ENCODE measurements around the gene LAMC3. TPM values are rescaled to one million over a fixed set of nuclear protein-coding genes. Genes with fewer than 3 reads are reported as not detected.

The LAMC3 gene
- total and polyA plus RNA-seq, 2 donors from 2014 or later, result 13.4 to 13.8 TPM

GRCh38 chr9:130987054-130987453 lies 21.9 kb upstream of the LAMC3 start:
- DNase-seq, result peak in 1 of 5 donors; percentile 18
- H3K9ac ChIP-seq (ENCODE audit: low read length in 3 of 3), result no peak overlapping the region
- no peaks in the 10 kb centered on the region for H3K36me3 ChIP-seq (ENCODE audit: control insufficient read depth in 2 of 3, insufficient read depth in 3 of 3, low read length in 3 of 3)
- no peaks in the 10 kb centered on the region for H3K27me3 ChIP-seq (ENCODE audit: control insufficient read depth, insufficient read depth, low read length)
- FAIRE-seq, result no peak
- no peak overlapping the region for H3K4me3 ChIP-seq (ENCODE audit: low read length in 3 of 3)
- no peaks in the 10 kb centered on the region for H3K4me1 ChIP-seq (ENCODE audit: control insufficient read depth in 2 of 3, insufficient read depth in 2 of 3, low read depth in 1 of 3, low read length in 3 of 3)
- TF ChIP-seq, protein P1, sequence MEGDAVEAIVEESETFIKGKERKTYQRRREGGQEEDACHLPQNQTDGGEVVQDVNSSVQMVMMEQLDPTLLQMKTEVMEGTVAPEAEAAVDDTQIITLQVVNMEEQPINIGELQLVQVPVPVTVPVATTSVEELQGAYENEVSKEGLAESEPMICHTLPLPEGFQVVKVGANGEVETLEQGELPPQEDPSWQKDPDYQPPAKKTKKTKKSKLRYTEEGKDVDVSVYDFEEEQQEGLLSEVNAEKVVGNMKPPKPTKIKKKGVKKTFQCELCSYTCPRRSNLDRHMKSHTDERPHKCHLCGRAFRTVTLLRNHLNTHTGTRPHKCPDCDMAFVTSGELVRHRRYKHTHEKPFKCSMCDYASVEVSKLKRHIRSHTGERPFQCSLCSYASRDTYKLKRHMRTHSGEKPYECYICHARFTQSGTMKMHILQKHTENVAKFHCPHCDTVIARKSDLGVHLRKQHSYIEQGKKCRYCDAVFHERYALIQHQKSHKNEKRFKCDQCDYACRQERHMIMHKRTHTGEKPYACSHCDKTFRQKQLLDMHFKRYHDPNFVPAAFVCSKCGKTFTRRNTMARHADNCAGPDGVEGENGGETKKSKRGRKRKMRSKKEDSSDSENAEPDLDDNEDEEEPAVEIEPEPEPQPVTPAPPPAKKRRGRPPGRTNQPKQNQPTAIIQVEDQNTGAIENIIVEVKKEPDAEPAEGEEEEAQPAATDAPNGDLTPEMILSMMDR (IDR thresholded peaks at IDR 0.05; ENCODE audit: borderline replicate concordance, extremely low read depth, insufficient read depth), result no peak
- intact Hi-C loops (cut with DNase I), result no loop called here
- H3K9me3 ChIP-seq (ENCODE audit: control insufficient read depth in 2 of 3, insufficient read depth in 1 of 3, low read length in 3 of 3), result no peaks in the 10 kb centered on the region
- no peak overlapping the region for H3K27ac ChIP-seq (ENCODE audit: low read depth in 2 of 2, low read length in 2 of 2)

GRCh38 chr9:130987738-130988399 lies 21.1 kb upstream of the LAMC3 start:
- Histone ChIP-seq H3K36me3 (ENCODE audit: control insufficient read depth in 2 of 3, insufficient read depth in 3 of 3, low read length in 3 of 3) (no peaks in the 10 kb centered on the region), H3K27ac (ENCODE audit: low read depth in 2 of 2, low read length in 2 of 2) (no peak overlapping the region), H3K27me3 (ENCODE audit: control insufficient read depth, insufficient read depth, low read length) (no peaks in the 10 kb centered on the region), H3K9ac (ENCODE audit: low read length in 3 of 3) (no peak overlapping the region), H3K4me1 (ENCODE audit: control insufficient read depth in 2 of 3, insufficient read depth in 2 of 3, low read depth in 1 of 3, low read length in 3 of 3) (no peaks in the 10 kb centered on the region), H3K4me3 (ENCODE audit: low read length in 3 of 3) (no peak overlapping the region), H3K9me3 (ENCODE audit: control insufficient read depth in 2 of 3, insufficient read depth in 1 of 3, low read length in 3 of 3) (no peaks in the 10 kb centered on the region)
- TF ChIP-seq, protein P1 (IDR thresholded peaks at IDR 0.05; ENCODE audit: borderline replicate concordance, extremely low read depth, insufficient read depth), result no peak
- DNase-seq (peak in 1 of 5 donors; percentile 51), FAIRE-seq (no peak)
- intact Hi-C loops (cut with DNase I), result no loop called here

DNA sequence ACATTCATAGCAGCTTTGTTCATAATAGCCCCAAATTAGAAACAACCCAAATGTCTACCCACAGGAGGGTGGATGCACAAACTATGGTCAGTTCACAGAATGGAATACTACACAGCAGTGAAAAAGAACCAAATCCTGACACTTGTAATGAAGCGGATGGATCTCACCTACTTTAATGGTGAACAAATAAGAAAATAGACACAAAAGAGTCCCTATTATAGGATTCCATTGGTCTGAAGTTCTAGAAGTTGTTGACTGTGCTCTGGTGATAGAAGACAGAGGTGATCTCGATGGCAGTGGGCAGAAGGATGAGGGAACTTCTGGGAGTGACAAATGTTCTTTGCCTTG lies 20.6 kb upstream of the LAMC3 start:
- Histone ChIP-seq H3K9ac (ENCODE audit: low read length in 3 of 3) (no peak overlapping the region), H3K9me3 (ENCODE audit: control insufficient read depth in 2 of 3, insufficient read depth in 1 of 3, low read length in 3 of 3) (no peaks in the 10 kb centered on the region), H3K4me1 (ENCODE audit: control insufficient read depth in 2 of 3, insufficient read depth in 2 of 3, low read depth in 1 of 3, low read length in 3 of 3) (no peaks in the 10 kb centered on the region), H3K36me3 (ENCODE audit: control insufficient read depth in 2 of 3, insufficient read depth in 3 of 3, low read length in 3 of 3) (no peaks in the 10 kb centered on the region), H3K4me3 (ENCODE audit: low read length in 3 of 3) (no peak overlapping the region), H3K27ac (ENCODE audit: low read depth in 2 of 2, low read length in 2 of 2) (no peak overlapping the region), H3K27me3 (ENCODE audit: control insufficient read depth, insufficient read depth, low read length) (no peaks in the 10 kb centered on the region)
- intact Hi-C loops (cut with DNase I), result no loop called here
- DNase-seq, result no peak
- TF ChIP-seq, protein P1 (IDR thresholded peaks at IDR 0.05; ENCODE audit: borderline replicate concordance, extremely low read depth, insufficient read depth), result no peak
- no peak for FAIRE-seq

GRCh38 chr9:130988905-130989304 lies 20.1 kb upstream of the LAMC3 start:
- intact Hi-C loops (cut with DNase I), result no loop called here
- no peak overlapping the region for H3K9ac ChIP-seq (ENCODE audit: low read length in 3 of 3)
- H3K9me3 ChIP-seq (ENCODE audit: control insufficient read depth in 2 of 3, insufficient read depth in 1 of 3, low read length in 3 of 3), result no peaks in the 10 kb centered on the region
- DNase-seq (peak in 1 of 5 donors; percentile 32), FAIRE-seq (no peak)
- H3K4me3 ChIP-seq (ENCODE audit: low read length in 3 of 3), result no peak overlapping the region
- no peaks in the 10 kb centered on the region for H3K36me3 ChIP-seq (ENCODE audit: control insufficient read depth in 2 of 3, insufficient read depth in 3 of 3, low read length in 3 of 3)
- TF ChIP-seq, protein P1 (IDR thresholded peaks at IDR 0.05; ENCODE audit: borderline replicate concordance, extremely low read depth, insufficient read depth), result no peak
- H3K27ac ChIP-seq (ENCODE audit: low read depth in 2 of 2, low read length in 2 of 2), result no peak overlapping the region
- H3K4me1 ChIP-seq (ENCODE audit: control insufficient read depth in 2 of 3, insufficient read depth in 2 of 3, low read depth in 1 of 3, low read length in 3 of 3), result no peaks in the 10 kb centered on the region
- no peaks in the 10 kb centered on the region for H3K27me3 ChIP-seq (ENCODE audit: control insufficient read depth, insufficient read depth, low read length)

Data from kidney (tissue), 14 donors.